Measurements from ENCODE around the gene DDIT3. TPM values are rescaled to one million over a fixed set of nuclear protein-coding genes. Genes with fewer than 3 reads are reported as not detected.

DDIT3 gene
- total and polyA plus RNA-seq, 2 of the 13 experiments (the other 11 are each of a cell fraction or from before 2014, with no cell fraction given) = 27.5 to 48.7 TPM

DNA sequence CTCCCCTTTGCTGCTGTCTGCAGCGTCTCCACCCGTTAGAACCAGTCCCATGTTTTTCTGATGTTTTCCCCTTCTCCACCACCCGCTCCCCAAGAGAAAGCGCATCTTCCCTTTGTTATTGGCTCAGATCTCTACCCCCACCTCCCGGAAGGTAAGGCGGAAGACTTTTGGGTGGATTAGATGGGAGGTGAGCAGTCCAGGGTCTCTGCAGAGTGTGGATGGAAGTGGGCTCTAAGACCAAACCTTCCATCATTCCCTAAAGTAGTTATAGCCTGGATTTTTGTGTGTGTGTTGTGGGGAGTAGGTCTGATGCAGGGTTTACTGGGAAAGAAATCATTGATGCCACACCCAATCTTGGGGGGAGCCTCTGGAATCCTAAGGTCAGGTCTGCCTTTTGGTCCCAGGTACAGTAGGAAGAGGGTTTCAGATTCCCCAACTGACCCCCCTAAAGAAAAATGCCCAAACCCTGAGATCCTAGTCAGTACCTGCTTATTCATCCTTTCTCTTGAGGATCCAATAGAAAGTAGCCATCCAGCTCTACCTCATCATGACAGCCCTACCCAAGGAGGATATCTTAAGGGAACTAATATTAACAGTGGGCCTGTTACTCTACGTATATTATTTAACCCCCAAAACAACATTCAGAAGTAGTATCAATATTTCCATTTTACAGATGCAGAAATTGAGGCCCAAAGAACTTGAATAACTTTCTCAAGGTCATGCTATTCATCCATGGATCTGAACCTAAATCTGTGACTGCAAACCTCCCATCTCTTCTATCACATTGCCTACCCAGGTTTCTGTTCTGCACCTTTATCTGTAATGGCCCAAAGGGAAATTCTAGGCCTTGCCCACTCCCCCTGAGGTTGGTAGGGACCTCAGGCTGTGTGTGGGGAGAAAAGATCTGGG lies 30.6 kb upstream of the DDIT3 start:
- Histone ChIP-seq H3K9me3 (ENCODE audit: low read length) (no peaks in the 10 kb centered on the region), H3K79me2 (ENCODE audit: insufficient read depth, low read length) (peaks cover 8% of the 10 kb centered on the region), H3K4me2 (ENCODE audit: low read depth, low read length) (peak overlapping the region; percentile 81), H3K4me3 (replicated peaks in 1 of 3; ENCODE audit: insufficient read depth in 1 of 3, low read depth in 2 of 3, low read length in 3 of 3) (peak overlapping the region in 1 of 3 experiments; percentile 75; a peak in 3 of 6 replicates), H3K27me3 (ENCODE audit: control insufficient read depth in 1 of 2, insufficient read depth in 2 of 2, low read length in 2 of 2) (peaks cover 1 to 27% of the 10 kb centered on the region in 2 experiments; a peak in 3 of 5 replicates), H4K20me1 (ENCODE audit: insufficient read depth, low read length) (no peaks in the 10 kb centered on the region), H3K9ac (ENCODE audit: insufficient read depth, low read depth, low read length) (no peak overlapping the region), H3K27ac (ENCODE audit: extremely low read length, insufficient read depth, low read length) (no peak overlapping the region), H3K4me1 (ENCODE audit: insufficient read depth, low read length) (peaks cover 48% of the 10 kb centered on the region), H3K36me3 (replicated peaks in 1 of 2; ENCODE audit: control insufficient read depth in 1 of 2, insufficient read depth in 2 of 2, low read length in 2 of 2) (no peaks in the 10 kb centered on the region), H2AFZ (ENCODE audit: low read length) (no peak overlapping the region)
- BruUV-seq (replicated peaks) = no TSS peak
- ChIA-PET POLR2A (no interaction called here), CTCF (ENCODE audit: low intra/inter-chr PET ratio, low total read pairs) (interaction anchor here (1.3 kb wide), 1 partner anchor 33 kb away, joined by 4 read pairs; no protein-coding TSS in a partner anchor)
- no peak for FAIRE-seq
- no peak for DNase-seq (ENCODE audit: low spot score)
- intact Hi-C loops (cut with micrococcal nuclease; ENCODE audit: unreplicated experiment) (no loop called here), in situ Hi-C loops (cut with HindIII; ENCODE audit: extremely low pct_ligation_motif_present, low pct_unique_long_range_greater_than_20kb) (no loop called here)
- TF ChIP-seq ZNF629 (CRISPR knock-in tag; conservative IDR thresholded peaks at IDR 0.05) (peak; percentile 54; the same call in 1 of the 2 replicates), ZFAT (CRISPR knock-in tag; conservative IDR thresholded peaks at IDR 0.05) (no peak)
- 65% methylated on average over 7 of the region's 7 CpGs for WGBS (ENCODE audit: low lambda C conversion rate)
- no peak for ATAC-seq

DNA sequence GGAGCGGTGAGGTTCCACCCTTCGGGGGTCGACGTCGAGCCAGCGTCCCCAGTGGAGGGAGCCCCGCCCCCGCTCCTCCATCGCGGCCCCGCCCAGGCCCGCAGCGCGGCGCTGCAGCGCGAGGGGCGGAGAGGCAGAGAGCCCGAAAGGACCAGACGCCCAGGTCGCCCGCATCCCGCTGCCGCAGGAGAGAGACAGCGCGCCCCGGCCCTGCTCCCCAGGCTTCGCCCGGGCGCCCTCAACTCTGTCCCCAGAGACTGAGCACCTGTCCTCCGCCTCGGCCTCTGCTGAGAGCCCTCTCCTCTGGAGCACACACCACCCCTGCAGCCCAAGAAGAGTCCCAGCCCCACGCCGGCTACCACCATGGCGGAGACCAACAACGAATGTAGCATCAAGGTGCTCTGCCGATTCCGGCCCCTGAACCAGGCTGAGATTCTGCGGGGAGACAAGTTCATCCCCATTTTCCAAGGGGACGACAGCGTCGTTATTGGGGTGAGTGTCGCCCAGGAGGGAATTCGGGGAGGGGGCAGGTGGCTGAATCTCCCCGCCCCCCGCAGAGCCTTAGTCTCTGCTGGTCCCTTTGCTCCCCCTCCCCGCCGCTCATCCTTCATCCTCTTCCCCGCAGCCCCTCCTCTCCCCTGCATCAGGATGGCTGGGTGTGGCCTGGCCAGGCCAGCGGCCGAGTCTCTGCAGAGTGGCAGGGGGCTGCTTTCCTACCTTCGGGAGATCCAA lies 29.8 kb upstream of the DDIT3 start, which contains the start of gene KIF5A:
TSS of gene KIF5A (plus strand) at position 136 of the 732 bp plus-strand sequence. CDS start at position 364, 228 bp downstream.
- Histone ChIP-seq H3K9ac (ENCODE audit: insufficient read depth, low read depth, low read length) (peak within 1 kb of the TSS; percentile 31; the same call in 1 of the 2 replicates), H3K79me2 (ENCODE audit: insufficient read depth, low read length) (peaks cover 15% of the 10 kb centered on the region), H2AFZ (ENCODE audit: low read length) (no peak within 1 kb of the TSS), H4K20me1 (ENCODE audit: insufficient read depth, low read length) (no peaks in the 10 kb centered on the region), H3K9me3 (ENCODE audit: low read length) (no peaks in the 10 kb centered on the region), H3K27me3 (ENCODE audit: control insufficient read depth in 1 of 2, insufficient read depth in 2 of 2, low read length in 2 of 2) (peaks cover 1 to 27% of the 10 kb centered on the region in 2 experiments; a peak in 3 of 5 replicates), H3K4me3 (replicated peaks in 1 of 3; ENCODE audit: insufficient read depth in 1 of 3, low read depth in 2 of 3, low read length in 3 of 3) (peak within 1 kb of the TSS; percentile 51 to 75 (median 57)), H3K36me3 (replicated peaks in 1 of 2; ENCODE audit: control insufficient read depth in 1 of 2, insufficient read depth in 2 of 2, low read length in 2 of 2) (no peaks in the 10 kb centered on the region), H3K4me2 (ENCODE audit: low read depth, low read length) (peak within 1 kb of the TSS; percentile 81), H3K4me1 (ENCODE audit: insufficient read depth, low read length) (peaks cover 56% of the 10 kb centered on the region), H3K27ac (ENCODE audit: extremely low read length, insufficient read depth, low read length) (no peak within 1 kb of the TSS)
- CTCF ChIA-PET (ENCODE audit: low intra/inter-chr PET ratio, low total read pairs) = interaction anchor here (1.3 kb wide), 1 partner anchor 33 kb away, joined by 4 read pairs; no protein-coding TSS in a partner anchor
- FAIRE-seq (no peak), DNase-seq (ENCODE audit: low spot score) (no peak), ATAC-seq (peak; percentile 64)
- POLR2A ChIA-PET = no interaction called here
- WGBS (ENCODE audit: low lambda C conversion rate) = 34% methylated on average over 26 of the region's 52 CpGs
- no TSS peak for BruUV-seq (replicated peaks)
- in situ Hi-C loops (cut with HindIII; ENCODE audit: extremely low pct_ligation_motif_present, low pct_unique_long_range_greater_than_20kb) (no loop called here), intact Hi-C loops (cut with micrococcal nuclease; ENCODE audit: unreplicated experiment) (no loop called here)
- TF ChIP-seq KDM6A (CRISPR knock-in tag; IDR thresholded peaks at IDR 0.05; ENCODE audit: low read depth) = no peak
- peak; percentile 31; the same call in 1 of the 2 replicates for TF ChIP-seq PHF8 (CRISPR knock-in tag; IDR thresholded peaks at IDR 0.05)
- TF ChIP-seq HDAC1 (CRISPR knock-in tag; IDR thresholded peaks at IDR 0.05) = 0 out of 2 replicates have a peak, but pooled peaks have one; percentile 26
- TF ChIP-seq ARNT2 (CRISPR knock-in tag; IDR thresholded peaks at IDR 0.05; ENCODE audit: low read depth) = no peak; the same call in 1 of the 2 replicates
- TF ChIP-seq ZNF777 (CRISPR knock-in tag; IDR thresholded peaks at IDR 0.05) = peak; percentile 71
- TF ChIP-seq MAX (IDR thresholded peaks at IDR 0.05) = 0 out of 2 replicates have a peak, but pooled peaks have one; percentile 36
- peak; percentile 36; the same call in 1 of the 2 replicates for TF ChIP-seq KAT7 (CRISPR knock-in tag; IDR thresholded peaks at IDR 0.05; ENCODE audit: borderline replicate concordance)
- TF ChIP-seq ZNF614 (CRISPR knock-in tag; IDR thresholded peaks at IDR 0.05; ENCODE audit: borderline replicate concordance) = peak; percentile 44; the same call in 1 of the 2 replicates
- TF ChIP-seq SNAI1 (CRISPR knock-in tag; IDR thresholded peaks at IDR 0.05; ENCODE audit: borderline replicate concordance) = no peak
- no peak for TF ChIP-seq ZNF30 (CRISPR knock-in tag; IDR thresholded peaks at IDR 0.05)

Data from HepG2 (cell line).